ENCODE measurements around the gene SEMA3A. TPM values are rescaled to one million over a fixed set of nuclear protein-coding genes. Genes with fewer than 3 reads are reported as not detected.

SEMA3A gene
- polyA plus RNA-seq, 1 donor from 2014 or later = 22.8 TPM

- no peaks in the 10 kb centered on the region for H3K79me2 ChIP-seq (replicated peaks; ENCODE audit: insufficient read depth, low read length)
- H3F3A ChIP-seq (ENCODE audit: insufficient read depth, low read length, poor library complexity, severe bottlenecking) = no peaks in the 10 kb centered on the region
- no peak overlapping the region for H3K4me3 ChIP-seq (ENCODE audit: low read length)
- H4K20me1 ChIP-seq (ENCODE audit: insufficient read depth) = no peaks in the 10 kb centered on the region
- H3K4me2 ChIP-seq (ENCODE audit: low read length) = no peak overlapping the region
- no peak overlapping the region for H3K9ac ChIP-seq (ENCODE audit: low read length)
- H3K9me3 ChIP-seq (ENCODE audit: low read length) = no peaks in the 10 kb centered on the region
- no peaks in the 10 kb centered on the region for H3K36me3 ChIP-seq (ENCODE audit: insufficient read depth, low read length)
- TF ChIP-seq MXI1 (conservative IDR thresholded peaks at IDR 0.05; ENCODE audit: poor library complexity, severe bottlenecking) = no peak
- TF ChIP-seq EZH2 (IDR thresholded peaks at IDR 0.05; ENCODE audit: borderline replicate concordance, insufficient read depth, low read length, poor library complexity, severe bottlenecking) = no peak
- TF ChIP-seq REST (IDR thresholded peaks at IDR 0.05; ENCODE audit: borderline replicate concordance) = no peak
- H3K9me2 ChIP-seq (ENCODE audit: insufficient read depth, low read length) = no peaks in the 10 kb centered on the region
- no peaks in the 10 kb centered on the region for H3K27me3 ChIP-seq (ENCODE audit: insufficient read depth, low read depth, low read length)
- no peak overlapping the region for H3K27ac ChIP-seq (ENCODE audit: low read length)
- no peak overlapping the region for H2AFZ ChIP-seq (ENCODE audit: low read depth, low read length)
Observed at GRCh38 chr7:83984076-83984475, 210.5 kb downstream of the SEMA3A start.

DNA sequence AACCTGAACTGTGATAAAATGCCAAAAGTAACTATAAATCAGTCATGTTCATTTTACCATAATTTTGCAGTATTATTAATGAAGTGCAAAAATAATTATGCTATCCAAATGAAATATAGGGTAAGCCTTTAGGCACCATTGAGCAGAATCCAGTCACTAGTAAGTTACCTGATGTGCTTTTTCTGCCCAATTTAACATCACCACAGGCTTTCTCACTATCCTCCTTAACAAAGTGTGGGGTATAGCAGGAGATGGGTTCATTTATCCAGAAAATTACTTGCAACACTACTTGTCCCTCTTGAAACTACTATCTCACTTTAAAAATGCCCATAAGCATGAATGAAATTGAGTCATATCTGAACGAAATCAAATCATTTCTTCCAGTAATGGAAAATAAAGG lies 211.0 kb downstream of the SEMA3A start:
- Histone ChIP-seq H3K36me3 (ENCODE audit: insufficient read depth, low read length) (no peaks in the 10 kb centered on the region), H3K79me2 (replicated peaks; ENCODE audit: insufficient read depth, low read length) (no peaks in the 10 kb centered on the region), H3K9ac (ENCODE audit: low read length) (no peak overlapping the region), H2AFZ (ENCODE audit: low read depth, low read length) (no peak overlapping the region), H3K9me2 (ENCODE audit: insufficient read depth, low read length) (no peaks in the 10 kb centered on the region), H3K9me3 (ENCODE audit: low read length) (no peaks in the 10 kb centered on the region), H3F3A (ENCODE audit: insufficient read depth, low read length, poor library complexity, severe bottlenecking) (no peaks in the 10 kb centered on the region), H3K27me3 (ENCODE audit: insufficient read depth, low read depth, low read length) (no peaks in the 10 kb centered on the region), H3K4me2 (ENCODE audit: low read length) (no peak overlapping the region), H4K20me1 (ENCODE audit: insufficient read depth) (no peaks in the 10 kb centered on the region), H3K4me3 (ENCODE audit: low read length) (no peak overlapping the region), H3K27ac (ENCODE audit: low read length) (no peak overlapping the region)
- TF ChIP-seq EZH2 (IDR thresholded peaks at IDR 0.05; ENCODE audit: borderline replicate concordance, insufficient read depth, low read length, poor library complexity, severe bottlenecking) = no peak
- TF ChIP-seq TAF1 (IDR thresholded peaks at IDR 0.05; ENCODE audit: low read depth) = no peak
- no peak for TF ChIP-seq SMC3 (conservative IDR thresholded peaks at IDR 0.05; ENCODE audit: poor library complexity)
- TF ChIP-seq MXI1 (conservative IDR thresholded peaks at IDR 0.05; ENCODE audit: poor library complexity, severe bottlenecking) = no peak
- TF ChIP-seq EP300 (conservative IDR thresholded peaks at IDR 0.05; ENCODE audit: poor library complexity, severe bottlenecking) = no peak
- no peak for TF ChIP-seq CTCF (IDR thresholded peaks at IDR 0.05; ENCODE audit: poor library complexity, severe bottlenecking)
- no peak for TF ChIP-seq RAD21 (conservative IDR thresholded peaks at IDR 0.05)
- no peak for TF ChIP-seq POLR2AphosphoS5 (IDR thresholded peaks at IDR 0.05)
- no peak for TF ChIP-seq REST (IDR thresholded peaks at IDR 0.05; ENCODE audit: borderline replicate concordance)

Data from neural cell (in vitro differentiated cells).